Activated CD8-positive, alpha-beta T cell treated with anti-CD3 and anti-CD28 coated beads, Interleukin-2, amount 10 ng/mL, durations not matched to agents 7 days and 5 days (primary cell): Measurements from ENCODE around the gene GID4. TPM values are rescaled to one million over a fixed set of nuclear protein-coding genes. Genes with fewer than 3 reads are reported as not detected.

Experiments
- ATAC-seq: fragments of 150-1000 bp; cut with Tn5 transposase; one replicate; pipeline ENCODE4 v1.10.0; 2021; ENCODE audit warnings: moderate library complexity
- CTCF ChIA-PET: fragments of 350-600 bp; sonication (Branson Sonifier 250); formaldehyde crosslinking; loops from one replicate; lab custom pipeline; 2021; ENCODE audit warnings: antibody characterized with exemption; lab: Charles Lee
- POLR2A ChIA-PET: fragments of 350-600 bp; sonication (Branson Sonifier 250); formaldehyde crosslinking; loops from one replicate; lab custom pipeline; 2021; ENCODE audit warnings: antibody characterized with exemption; lab: Charles Lee
- DNase-seq: peaks from one replicate; pipeline ENCODE4 v3.0.0-alpha.2; 2020
- H3K27ac Mint-ChIP-seq: one replicate; pipeline ENCODE4 v1.8.0; 2021; ENCODE audit warnings: mild to moderate bottlenecking, mixed read lengths
- H3K27me3 Mint-ChIP-seq: one replicate; pipeline ENCODE4 v1.8.0; 2021; ENCODE audit warnings: low read depth, mixed read lengths
- H3K36me3 Mint-ChIP-seq: one replicate; pipeline ENCODE4 v1.8.0; 2021; ENCODE audit warnings: low read depth, mixed read lengths
- H3K4me1 Mint-ChIP-seq: one replicate; pipeline ENCODE4 v1.8.0; 2021; ENCODE audit warnings: low read depth, mixed read lengths
- H3K4me3 Mint-ChIP-seq: one replicate; pipeline ENCODE4 v1.8.0; 2021; ENCODE audit warnings: mild to moderate bottlenecking, mixed read lengths
- H3K9me3 Mint-ChIP-seq: one replicate; pipeline ENCODE4 v1.8.0; 2022; ENCODE audit warnings: mixed read lengths; ENCODE audit not compliant: insufficient read depth
- total RNA-seq, 2 experiments: library from RNA; stranded (reverse); gene quantifications; one replicate each; pipeline ENCODE4 v1.2.3, GENCODE V29; 2021

The GID4 gene
- total RNA-seq, 2 experiments from 2014 or later = 8.3 to 8.9 TPM

- no peaks in the 10 kb centered on the region for H3K4me1 Mint-ChIP-seq
- ChIA-PET POLR2A (no interaction called here), CTCF (no interaction called here)
- no peak overlapping the region for H3K4me3 Mint-ChIP-seq
- H3K27me3 Mint-ChIP-seq = no peaks in the 10 kb centered on the region
- peaks cover 3% of the 10 kb centered on the region for H3K36me3 Mint-ChIP-seq
- no peak for ATAC-seq
- no peaks in the 10 kb centered on the region for H3K9me3 Mint-ChIP-seq
- no peak for DNase-seq
- no peak overlapping the region for H3K27ac Mint-ChIP-seq
Measured at GRCh38 chr17:18018411-18018921, 20.7 kb upstream of the GID4 start.

DNA sequence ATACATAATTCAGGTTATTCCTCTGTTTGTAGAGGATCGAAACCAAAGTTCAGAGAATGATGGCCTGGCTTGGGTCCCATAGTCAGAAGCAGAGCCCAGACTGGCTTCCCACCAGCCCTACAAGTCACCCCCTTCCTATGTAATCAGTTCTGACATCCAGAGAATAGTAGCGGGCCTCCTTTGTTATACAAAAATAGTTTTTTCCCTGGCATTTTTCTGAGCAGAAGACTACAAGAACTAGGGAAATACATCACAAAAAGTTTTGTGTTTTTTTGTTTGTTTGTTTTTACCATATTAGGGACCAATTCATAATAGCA is 19.4 kb upstream of the GID4 start:
- Mint-ChIP-seq H3K36me3 (peaks cover 7% of the 10 kb centered on the region), H3K4me3 (no peak overlapping the region), H3K4me1 (peaks cover under 1% of the 10 kb centered on the region), H3K27me3 (no peaks in the 10 kb centered on the region), H3K9me3 (no peaks in the 10 kb centered on the region), H3K27ac (no peak overlapping the region)
- ATAC-seq (no peak), DNase-seq (no peak)
- POLR2A ChIA-PET = interaction anchor here (1.0 kb wide), 1 partner anchor 19 kb away, joined by 3 read pairs; no protein-coding TSS in a partner anchor
- CTCF ChIA-PET = interaction anchor here (1.2 kb wide), 1 partner anchor 101 kb away, joined by 3 read pairs; no protein-coding TSS in a partner anchor

- ChIA-PET CTCF (interaction anchor here (1.2 to 1.9 kb wide), 2 partner anchors 13 to 102 kb away, joined by 3 to 7 read pairs; no protein-coding TSS in a partner anchor), POLR2A (no interaction called here)
- H3K27me3 Mint-ChIP-seq = no peaks in the 10 kb centered on the region
- H3K4me3 Mint-ChIP-seq = no peak overlapping the region
- H3K36me3 Mint-ChIP-seq = peaks cover 10% of the 10 kb centered on the region
- DNase-seq = no peak
- ATAC-seq = no peak
- no peak overlapping the region for H3K27ac Mint-ChIP-seq
- peaks cover 11% of the 10 kb centered on the region for H3K4me1 Mint-ChIP-seq
- H3K9me3 Mint-ChIP-seq = no peaks in the 10 kb centered on the region
Measured at GRCh38 chr17:18020971-18021370, 18.2 kb upstream of the GID4 start.

DNA sequence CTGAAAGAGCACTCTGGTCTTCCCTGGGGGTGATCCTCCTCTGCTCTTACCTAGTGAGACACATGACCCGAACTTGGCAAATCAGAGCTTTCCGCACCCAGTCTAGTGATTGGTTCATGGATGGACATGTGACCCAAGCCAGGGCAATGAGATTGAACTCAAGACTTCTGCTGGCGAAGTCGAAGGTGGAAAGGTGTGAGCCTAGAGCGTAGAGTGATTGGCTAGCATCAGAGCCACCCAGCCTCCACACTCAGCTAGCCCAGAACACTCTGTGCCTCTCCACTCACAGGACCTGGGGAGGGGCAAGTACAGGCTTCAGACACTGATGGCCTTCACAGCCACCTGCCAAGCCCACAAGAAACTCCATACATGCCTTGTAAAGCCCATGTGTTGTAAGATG is 17.8 kb upstream of the GID4 start:
- Mint-ChIP-seq H3K27ac (no peak overlapping the region), H3K27me3 (no peaks in the 10 kb centered on the region), H3K4me1 (peaks cover 15% of the 10 kb centered on the region), H3K4me3 (no peak overlapping the region), H3K36me3 (peaks cover 10% of the 10 kb centered on the region), H3K9me3 (no peaks in the 10 kb centered on the region)
- DNase-seq (no peak), ATAC-seq (no peak)
- CTCF ChIA-PET = interaction anchor here (1.2 to 1.9 kb wide), 2 partner anchors 12 to 133 kb away, joined by 3 to 7 read pairs; no protein-coding TSS in a partner anchor
- POLR2A ChIA-PET = no interaction called here

DNA sequence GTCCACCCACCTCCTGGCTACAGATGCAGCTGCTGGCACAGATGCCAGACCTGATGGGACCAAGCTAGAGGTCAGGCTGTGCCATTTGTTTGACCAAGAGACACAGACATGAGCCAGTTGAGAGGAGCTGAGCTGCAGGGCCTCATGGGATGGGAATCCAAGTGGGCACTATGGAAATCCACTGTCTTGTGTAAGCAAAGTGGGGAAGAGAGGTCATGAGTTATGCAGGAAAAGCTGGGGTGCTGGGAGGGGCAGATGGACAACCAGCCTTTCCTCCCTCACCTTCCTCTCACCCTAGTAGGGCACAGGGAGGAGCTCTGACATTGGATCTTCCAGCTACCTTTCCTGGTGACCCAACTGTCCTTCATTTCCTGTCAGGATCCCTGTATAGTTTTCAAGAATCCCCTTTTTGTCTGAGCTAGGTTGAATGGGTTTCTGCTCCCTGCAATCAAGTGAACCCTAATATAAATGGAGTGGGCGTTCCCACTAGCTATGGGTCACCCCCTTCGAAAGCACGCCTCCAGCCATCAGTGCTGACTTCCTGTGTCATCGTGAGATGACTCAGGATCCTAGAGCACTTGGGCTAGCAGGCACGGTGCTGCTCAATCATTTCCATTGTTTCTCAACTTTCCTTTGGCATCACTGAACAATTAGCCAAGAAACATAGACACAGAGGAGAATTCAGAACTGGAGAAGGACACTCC is 13.8 kb upstream of the GID4 start:
- H3K27me3 Mint-ChIP-seq = no peaks in the 10 kb centered on the region
- ChIA-PET CTCF (interaction anchor here (0.9 to 3.8 kb wide), 7 partner anchors 9 to 345 kb away, joined by 4 to 24 read pairs (median 5); partner anchors contain the start of genes DRC3 and TOM1L2), POLR2A (interaction anchor here (0.6 kb wide), 1 partner anchor 11 kb away, joined by 3 read pairs; no protein-coding TSS in a partner anchor)
- DNase-seq = peak; percentile 47
- peak overlapping the region; percentile 44 for H3K27ac Mint-ChIP-seq
- H3K36me3 Mint-ChIP-seq = peaks cover 13% of the 10 kb centered on the region
- no peak overlapping the region for H3K4me3 Mint-ChIP-seq
- no peaks in the 10 kb centered on the region for H3K9me3 Mint-ChIP-seq
- ATAC-seq = peak; percentile 61
- H3K4me1 Mint-ChIP-seq = peaks cover 20% of the 10 kb centered on the region

- ATAC-seq (peak; percentile 91), DNase-seq (peak; percentile 57)
- H3K4me1 Mint-ChIP-seq = peaks cover 20% of the 10 kb centered on the region
- H3K9me3 Mint-ChIP-seq = no peaks in the 10 kb centered on the region
- H3K27me3 Mint-ChIP-seq = no peaks in the 10 kb centered on the region
- peak overlapping the region; percentile 44 for H3K27ac Mint-ChIP-seq
- H3K36me3 Mint-ChIP-seq = peaks cover 13% of the 10 kb centered on the region
- H3K4me3 Mint-ChIP-seq = no peak overlapping the region
- POLR2A ChIA-PET = no interaction called here
- CTCF ChIA-PET = interaction anchor here (0.9 to 3.8 kb wide), 5 partner anchors 8 to 346 kb away, joined by 4 to 24 read pairs (median 5); partner anchors contain the start of genes DRC3 and TOM1L2
Measured at GRCh38 chr17:18025945-18026776, 13.0 kb upstream of the GID4 start.

- ChIA-PET POLR2A (no interaction called here), CTCF (interaction anchor here (0.8 kb wide), 1 partner anchor 136 kb away, joined by 3 read pairs; no protein-coding TSS in a partner anchor)
- no peak for DNase-seq
- H3K36me3 Mint-ChIP-seq = peaks cover 13% of the 10 kb centered on the region
- H3K9me3 Mint-ChIP-seq = no peaks in the 10 kb centered on the region
- H3K4me1 Mint-ChIP-seq = peaks cover 26% of the 10 kb centered on the region
- no peak overlapping the region for H3K4me3 Mint-ChIP-seq
- no peaks in the 10 kb centered on the region for H3K27me3 Mint-ChIP-seq
- no peak for ATAC-seq
- H3K27ac Mint-ChIP-seq = no peak overlapping the region
Measured at GRCh38 chr17:18027280-18027679, 11.9 kb upstream of the GID4 start.

- POLR2A ChIA-PET = interaction anchor here (0.6 kb wide), 1 partner anchor 49 kb away, joined by 3 read pairs; no protein-coding TSS in a partner anchor
- H3K27ac Mint-ChIP-seq = no peak overlapping the region
- no peak for DNase-seq
Measured at GRCh38 chr17:18028114-18028951, 10.9 kb upstream of the GID4 start.

GRCh38 chr17:18028952-18029540 is 10.2 kb upstream of the GID4 start:
- DNase-seq (no peak), ATAC-seq (no peak)
- POLR2A ChIA-PET = interaction anchor here (0.6 kb wide), 1 partner anchor 49 kb away, joined by 3 read pairs; no protein-coding TSS in a partner anchor
- Mint-ChIP-seq H3K9me3 (no peaks in the 10 kb centered on the region), H3K4me1 (peaks cover 39% of the 10 kb centered on the region), H3K36me3 (peaks cover 11% of the 10 kb centered on the region), H3K27me3 (no peaks in the 10 kb centered on the region), H3K4me3 (no peak overlapping the region), H3K27ac (no peak overlapping the region)
- CTCF ChIA-PET = interaction anchor here (1.5 kb wide), 1 partner anchor 138 kb away, joined by 5 read pairs; no protein-coding TSS in a partner anchor

More at GRCh38 chr17:18028114-18028951, 10.9 kb upstream of the GID4 start:
- ATAC-seq = no peak
- CTCF ChIA-PET = interaction anchor here (1.5 kb wide), 1 partner anchor 137 kb away, joined by 5 read pairs; no protein-coding TSS in a partner anchor
- Mint-ChIP-seq H3K9me3 (no peaks in the 10 kb centered on the region), H3K4me1 (peaks cover 35% of the 10 kb centered on the region), H3K4me3 (no peak overlapping the region), H3K36me3 (peaks cover 13% of the 10 kb centered on the region), H3K27me3 (no peaks in the 10 kb centered on the region)

GRCh38 chr17:18031955-18032354 is 7.3 kb upstream of the GID4 start:
- peaks cover 3% of the 10 kb centered on the region for H3K36me3 Mint-ChIP-seq
- no peak overlapping the region for H3K4me3 Mint-ChIP-seq
- ChIA-PET CTCF (interaction anchor here (1.0 to 3.0 kb wide), 8 partner anchors 11 to 352 kb away, joined by 3 to 16 read pairs (median 6); no protein-coding TSS in a partner anchor), POLR2A (interaction anchor here (0.5 to 1.4 kb wide), 2 partner anchors 72 to 194 kb away, joined by 3 read pairs; partner anchors contain the start of gene LLGL1)
- H3K9me3 Mint-ChIP-seq = no peaks in the 10 kb centered on the region
- DNase-seq = no peak
- H3K4me1 Mint-ChIP-seq = peaks cover 19% of the 10 kb centered on the region
- peak overlapping the region; percentile 49 for H3K27ac Mint-ChIP-seq
- ATAC-seq = no peak
- H3K27me3 Mint-ChIP-seq = no peaks in the 10 kb centered on the region
